SK-N-SH (cell line): ENCODE results near the gene CANX.

Experiments used
- EZH2phosphoT487 ChIP-seq: fragments of 200-600 bp; sonication (generic); IDR thresholded peaks from 2 replicates; pipeline ENCODE4 v1.6.1; 2017; ENCODE audit warnings: low read depth, mixed run types, mild to moderate bottlenecking, antibody characterized with exemption, moderate library complexity, borderline replicate concordance
- TF ChIP-seq, protein P1 (sequence below): IDR thresholded peaks from 2 replicates; pipeline ENCODE4 v1.6.1; 2012; ENCODE audit warnings: mild to moderate bottlenecking, low read depth, low read length, moderate library complexity

DNA sequence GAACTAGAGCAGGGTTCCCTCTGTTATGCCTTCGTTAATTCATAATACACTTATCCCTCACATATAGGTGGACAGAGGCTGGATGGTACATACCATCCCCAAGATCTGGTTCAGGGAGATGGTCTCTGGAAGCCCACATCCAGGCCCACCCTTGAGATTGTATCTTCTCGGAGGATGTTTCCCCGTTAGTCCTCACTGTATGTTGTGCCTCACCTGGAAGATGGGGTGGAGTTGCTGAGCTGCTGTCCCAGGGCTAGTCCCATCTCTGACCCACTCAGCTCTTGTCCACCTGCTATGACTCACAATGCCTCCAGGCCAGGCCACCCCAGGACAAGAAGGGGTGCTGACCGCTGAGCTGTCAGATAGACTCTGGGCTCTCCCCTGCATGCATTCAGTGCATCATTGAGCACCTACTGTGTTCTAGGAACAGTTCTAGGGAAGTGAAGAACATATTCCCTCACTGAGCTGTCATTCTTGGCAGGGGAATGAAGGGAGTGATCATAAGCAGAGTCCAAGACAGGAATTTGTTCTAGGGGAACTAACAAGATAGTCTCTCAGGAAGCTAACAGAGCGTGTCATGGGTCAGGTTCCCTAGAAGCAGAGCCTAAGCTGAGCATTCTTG is 17.9 kb upstream of the CANX start, which contains the start of gene CBY3:
- TF ChIP-seq, protein P1, sequence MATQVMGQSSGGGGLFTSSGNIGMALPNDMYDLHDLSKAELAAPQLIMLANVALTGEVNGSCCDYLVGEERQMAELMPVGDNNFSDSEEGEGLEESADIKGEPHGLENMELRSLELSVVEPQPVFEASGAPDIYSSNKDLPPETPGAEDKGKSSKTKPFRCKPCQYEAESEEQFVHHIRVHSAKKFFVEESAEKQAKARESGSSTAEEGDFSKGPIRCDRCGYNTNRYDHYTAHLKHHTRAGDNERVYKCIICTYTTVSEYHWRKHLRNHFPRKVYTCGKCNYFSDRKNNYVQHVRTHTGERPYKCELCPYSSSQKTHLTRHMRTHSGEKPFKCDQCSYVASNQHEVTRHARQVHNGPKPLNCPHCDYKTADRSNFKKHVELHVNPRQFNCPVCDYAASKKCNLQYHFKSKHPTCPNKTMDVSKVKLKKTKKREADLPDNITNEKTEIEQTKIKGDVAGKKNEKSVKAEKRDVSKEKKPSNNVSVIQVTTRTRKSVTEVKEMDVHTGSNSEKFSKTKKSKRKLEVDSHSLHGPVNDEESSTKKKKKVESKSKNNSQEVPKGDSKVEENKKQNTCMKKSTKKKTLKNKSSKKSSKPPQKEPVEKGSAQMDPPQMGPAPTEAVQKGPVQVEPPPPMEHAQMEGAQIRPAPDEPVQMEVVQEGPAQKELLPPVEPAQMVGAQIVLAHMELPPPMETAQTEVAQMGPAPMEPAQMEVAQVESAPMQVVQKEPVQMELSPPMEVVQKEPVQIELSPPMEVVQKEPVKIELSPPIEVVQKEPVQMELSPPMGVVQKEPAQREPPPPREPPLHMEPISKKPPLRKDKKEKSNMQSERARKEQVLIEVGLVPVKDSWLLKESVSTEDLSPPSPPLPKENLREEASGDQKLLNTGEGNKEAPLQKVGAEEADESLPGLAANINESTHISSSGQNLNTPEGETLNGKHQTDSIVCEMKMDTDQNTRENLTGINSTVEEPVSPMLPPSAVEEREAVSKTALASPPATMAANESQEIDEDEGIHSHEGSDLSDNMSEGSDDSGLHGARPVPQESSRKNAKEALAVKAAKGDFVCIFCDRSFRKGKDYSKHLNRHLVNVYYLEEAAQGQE = no peak
- no peak for TF ChIP-seq EZH2phosphoT487
